ENCODE data around the gene CNBP. TPM values are rescaled to one million over a fixed set of nuclear protein-coding genes. Genes with fewer than 3 reads are reported as not detected.

Gene CNBP
- 277 to 355 TPM (median 342 TPM) in 5 replicates for total RNA-seq (2022; extraction: Qiagen RNA extraction; ENCODE audit: low read depth)

GRCh38 chr3:129183569-129184395, at the start of gene CNBP:
Gene CNBP, minus strand, starts transcription at chr3:129183896. Its CDS starts 12,139 bp downstream, at chr3:129171757.

GRCh38 chr3:129160891-129161859, 22.5 kb downstream of the CNBP start, which contains the start of gene ISY1:
Gene ISY1, minus strand, starts transcription at chr3:129161063. Its CDS starts 88 bp downstream, at chr3:129160975.

GRCh38 chr3:129121792-129122411, 61.8 kb downstream of the CNBP start, which contains the start of gene RAB43:
Gene RAB43, minus strand, starts transcription at chr3:129121804. Its CDS starts 315 bp downstream, at chr3:129121489.

Other genes starting within 250 kb of the CNBP start
- gene CFAP92, start 189.8 kb downstream of the CNBP start, total RNA-seq (2022; extraction: Qiagen RNA extraction; ENCODE audit: low read depth): not detected in 5 replicates
- gene EFCC1, start 182.6 kb downstream of the CNBP start, total RNA-seq (2022; extraction: Qiagen RNA extraction; ENCODE audit: low read depth): not detected in 5 replicates
- gene GP9, start 123.1 kb downstream of the CNBP start, total RNA-seq (2022; extraction: Qiagen RNA extraction; ENCODE audit: low read depth): not detected in 5 replicates
- 1.9 to 6.8 TPM (median 4.1 TPM) in 5 replicates for gene RAB43, start 62.1 kb downstream of the CNBP start, total RNA-seq (2022; extraction: Qiagen RNA extraction; ENCODE audit: low read depth)
- gene ISY1, start 22.8 kb downstream of the CNBP start, total RNA-seq (2022; extraction: Qiagen RNA extraction; ENCODE audit: low read depth): 19.1 to 24.8 TPM (median 21.0 TPM) in 5 replicates
- gene COPG1, start 65.7 kb upstream of the CNBP start, total RNA-seq (2022; extraction: Qiagen RNA extraction; ENCODE audit: low read depth): 71.7 to 86.4 TPM (median 84.9 TPM) in 5 replicates
- gene HMCES, start 95.0 kb upstream of the CNBP start, total RNA-seq (2022; extraction: Qiagen RNA extraction; ENCODE audit: low read depth): 41.8 to 49.0 TPM (median 44.8 TPM) in 5 replicates
- 0.39 to 0.82 TPM (median 0.70 TPM) in 5 replicates for gene EFCAB12, start 244.7 kb upstream of the CNBP start, total RNA-seq (2022; extraction: Qiagen RNA extraction; ENCODE audit: low read depth)

All from A549 treated with RU486 at 1 μM for 4 hours (cell line).